IMR-90 (cell line): ENCODE data around the gene KIFAP3. TPM values are rescaled to one million over a fixed set of nuclear protein-coding genes. Genes with fewer than 3 reads are reported as not detected.

Experiments used
- ATAC-seq: fragments of 200-7000 bp; cut with Tn5 transposase; 2 replicates; pipeline ENCODE4 v1.9.1; 2020; ENCODE audit warnings: low read depth, mild to moderate bottlenecking, moderate library complexity
- BruUV-seq: library from RNA; stranded (reverse); fragments of 400-500 nt; replicated peaks from 2 replicates; lab custom pipeline; 2021; lab: Mats Ljungman, UMichigan
- CTCF ChIA-PET: fragments of 300-600 bp; formaldehyde crosslinking; extraction: SDS; loops from one replicate; lab custom pipeline; 2021; ENCODE audit warnings: antibody characterized with exemption; lab: Yijun Ruan, JAX
- POLR2A ChIA-PET: fragments of 300-600 bp; sonication (Branson Sonifier 250); formaldehyde crosslinking; loops from one replicate; lab custom pipeline; 2022; ENCODE audit warnings: antibody characterized with exemption; ENCODE audit not compliant: unreplicated experiment; lab: Charles Lee
- DNase-seq: peaks from one replicate; pipeline ENCODE4 v3.0.0; 2013
- H2AFZ ChIP-seq: replicated peaks from 2 replicates; pipeline ENCODE3; 2013; ENCODE audit warnings: low read length, mild to moderate bottlenecking; ENCODE audit not compliant: poor library complexity
- H2AK5ac ChIP-seq: 2 replicates; pipeline ENCODE4 v1.6.1; 2013; ENCODE audit warnings: low read depth, low read length, inconsistent platforms
- H2AK9ac ChIP-seq: replicated peaks from 2 replicates; pipeline ENCODE3; 2013; ENCODE audit warnings: mild to moderate bottlenecking, low read depth, low read length, moderate library complexity; ENCODE audit not compliant: poor library complexity
- H2BK120ac ChIP-seq: 2 replicates; pipeline ENCODE4 v1.6.1; 2013; ENCODE audit warnings: low read depth, low read length, inconsistent platforms
- H2BK15ac ChIP-seq: 3 replicates; pipeline ENCODE4 v1.6.1; 2013; ENCODE audit warnings: low read depth, low read length, inconsistent platforms
- H2BK20ac ChIP-seq: 2 replicates; pipeline ENCODE4 v1.6.1; 2013; ENCODE audit warnings: low read depth, mild to moderate bottlenecking, inconsistent platforms, low read length, moderate library complexity
- H2BK5ac ChIP-seq: 2 replicates; pipeline ENCODE4 v1.6.1; 2013; ENCODE audit warnings: mild to moderate bottlenecking, low read depth, low read length, inconsistent platforms; ENCODE audit not compliant: poor library complexity, severe bottlenecking
- H3K14ac ChIP-seq: replicated peaks from 2 replicates; pipeline ENCODE4 v1.6.1; 2013; ENCODE audit warnings: low read depth, low read length, inconsistent platforms
- H3K18ac ChIP-seq: 2 replicates; pipeline ENCODE4 v1.6.1; 2013; ENCODE audit warnings: low read depth, low read length, control low read depth
- H3K23ac ChIP-seq: 2 replicates; pipeline ENCODE4 v1.6.1; 2013; ENCODE audit warnings: low read depth, low read length, inconsistent platforms
- H3K27ac ChIP-seq: 2 replicates; pipeline ENCODE4 v1.5.1; 2013; ENCODE audit warnings: mild to moderate bottlenecking, control low read depth, low read length; ENCODE audit not compliant: insufficient read depth
- H3K27me3 ChIP-seq: 2 replicates; pipeline ENCODE4 v1.6.1; 2013; ENCODE audit warnings: low read length; ENCODE audit not compliant: control insufficient read depth, insufficient read depth
- H3K36me3 ChIP-seq: 2 replicates; pipeline ENCODE4 v1.6.1; 2013; ENCODE audit warnings: low read length, mixed read lengths; ENCODE audit not compliant: control insufficient read depth, insufficient read depth
- H3K4ac ChIP-seq: 2 replicates; pipeline ENCODE4 v1.6.1; 2013; ENCODE audit warnings: low read depth, low read length, inconsistent platforms
- H3K4me1 ChIP-seq: 2 replicates; pipeline ENCODE4 v1.6.1; 2013; ENCODE audit warnings: low read length, mixed read lengths; ENCODE audit not compliant: control insufficient read depth, insufficient read depth
- H3K4me2 ChIP-seq: 2 replicates; pipeline ENCODE4 v1.6.1; 2013; ENCODE audit warnings: low read depth, mild to moderate bottlenecking, control low read depth, low read length, moderate library complexity
- H3K4me3 ChIP-seq: 2 replicates; pipeline ENCODE4 v1.5.1; 2013; ENCODE audit warnings: low read depth, mild to moderate bottlenecking, control low read depth, low read length, moderate library complexity; ENCODE audit not compliant: insufficient read depth
- H3K56ac ChIP-seq: 2 replicates; pipeline ENCODE4 v1.6.1; 2013; ENCODE audit warnings: low read length, inconsistent platforms; ENCODE audit not compliant: insufficient read depth; ENCODE audit errors: extremely low read depth
- H3K79me1 ChIP-seq, 2 experiments: 2 replicates each; pipeline ENCODE4 v1.6.1; 2013; ENCODE audit warnings: low read length in 2 of 2, inconsistent platforms in 1 of 2, low read depth in 1 of 2
- H3K9ac ChIP-seq: 2 replicates; pipeline ENCODE4 v1.6.1; 2013; ENCODE audit warnings: low read depth, low read length, control low read depth
- H3K9me1 ChIP-seq: 2 replicates; pipeline ENCODE4 v1.6.1; 2013; ENCODE audit warnings: low read length, inconsistent platforms; ENCODE audit not compliant: insufficient read depth
- H3K9me3 ChIP-seq: 2 replicates; pipeline ENCODE4 v1.6.1; 2013; ENCODE audit warnings: low read length; ENCODE audit not compliant: control insufficient read depth, insufficient read depth
- H4K20me1 ChIP-seq: 2 replicates; pipeline ENCODE4 v1.6.1; 2013; ENCODE audit warnings: low read length, inconsistent platforms; ENCODE audit not compliant: insufficient read depth
- H4K5ac ChIP-seq: 2 replicates; pipeline ENCODE4 v1.6.1; 2013; ENCODE audit warnings: mild to moderate bottlenecking, low read depth, low read length, control low read depth
- H4K8ac ChIP-seq, 2 experiments: 2 replicates each; pipeline ENCODE4 v1.6.1; 2013; ENCODE audit warnings: low read depth in 2 of 2, low read length in 2 of 2, control low read depth in 1 of 2, inconsistent platforms in 1 of 2
- H4K91ac ChIP-seq: 2 replicates; pipeline ENCODE4 v1.6.1; 2013; ENCODE audit warnings: low read depth, low read length, inconsistent platforms; ENCODE audit not compliant: insufficient read depth
- BHLHE40 ChIP-seq: fragments of 150-350 bp; IDR thresholded peaks from 2 replicates; pipeline ENCODE4 v1.6.1; 2016; ENCODE audit warnings: mild to moderate bottlenecking, low read depth, low read length
- CEBPB ChIP-seq: IDR thresholded peaks from 2 replicates; pipeline ENCODE4 v1.6.1; 2012; ENCODE audit warnings: low read depth, low read length, improper control_type of control experiment
- ELK1 ChIP-seq: fragments of 150-350 bp; IDR thresholded peaks from 2 replicates; pipeline ENCODE4 v1.6.1; 2016; ENCODE audit warnings: low read depth, mild to moderate bottlenecking, low read length, moderate library complexity, borderline replicate concordance
- FOS ChIP-seq: fragments of 150-350 bp; IDR thresholded peaks from 2 replicates; pipeline ENCODE4 v1.6.1; 2016; ENCODE audit warnings: low read depth, low read length
- RCOR1 ChIP-seq: IDR thresholded peaks from 2 replicates; pipeline ENCODE4 v1.6.1; 2012; ENCODE audit warnings: mild to moderate bottlenecking, low read length, improper control_type of control experiment; ENCODE audit not compliant: insufficient replicate concordance
- SMC3 ChIP-seq: fragments of 150-350 bp; IDR thresholded peaks from 2 replicates; pipeline ENCODE4 v1.6.1; 2016; ENCODE audit warnings: low read depth, mild to moderate bottlenecking, antibody characterized with exemption, low read length, moderate library complexity
- USF2 ChIP-seq: fragments of 150-350 bp; IDR thresholded peaks from 2 replicates; pipeline ENCODE4 v1.6.1; 2017; ENCODE audit warnings: mild to moderate bottlenecking, antibody characterized with exemption, low read length, low read depth
- WGBS, 2 experiments: methylation state at CpG; one replicate each; pipeline versions ENCODE4 v1.1.5 to v1.1.7; 2013; ENCODE audit warnings: missing lambda C conversion rate in 2 of 2; ENCODE audit not compliant: insufficient read length in 1 of 2; ENCODE audit errors: extremely low coverage in 2 of 2; 5-methylcytosine and 5-hydroxymethylcytosine counted together
- dilution Hi-C: fragments of 300-500 bp; cut with HindIII; formaldehyde crosslinking; loops from one replicate; pipeline ENCODE4 v1.14.3; 2018; ENCODE audit warnings: low sequenced_read_pairs; ENCODE audit not compliant: unreplicated experiment
- in situ Hi-C: fragments of 300-500 bp; cut with MboI; formaldehyde crosslinking; loops from 3 replicates; pipeline ENCODE4 v1.14.3; 2019; ENCODE audit warnings: low sequenced_read_pairs, inconsistent platforms, mixed read lengths
- intact Hi-C: fragments of 100-400 bp; cut with micrococcal nuclease; formaldehyde crosslinking; loops from 2 replicates; pipeline ENCODE4 v1.10.0; 2022
- polyA plus RNA-seq, 3 experiments: library from polyadenylated mRNA; depleted of rRNA; stranded (reverse); fragments of >200 nt; gene quantifications; 2 replicates each; pipeline ENCODE4 v1.2.3, GENCODE V29; 2012; ENCODE audit warnings: low replicate concordance in 1 of 3
- total RNA-seq: library from RNA; depleted of rRNA; stranded (reverse); fragments of >200 nt; gene quantifications from 2 replicates; pipeline ENCODE4 v1.2.3, GENCODE V29; 2012

Gene KIFAP3
- total and polyA plus RNA-seq, 2 of the 4 experiments (the other 2 are of a cell fraction) = 10.5 to 10.9 TPM

DNA sequence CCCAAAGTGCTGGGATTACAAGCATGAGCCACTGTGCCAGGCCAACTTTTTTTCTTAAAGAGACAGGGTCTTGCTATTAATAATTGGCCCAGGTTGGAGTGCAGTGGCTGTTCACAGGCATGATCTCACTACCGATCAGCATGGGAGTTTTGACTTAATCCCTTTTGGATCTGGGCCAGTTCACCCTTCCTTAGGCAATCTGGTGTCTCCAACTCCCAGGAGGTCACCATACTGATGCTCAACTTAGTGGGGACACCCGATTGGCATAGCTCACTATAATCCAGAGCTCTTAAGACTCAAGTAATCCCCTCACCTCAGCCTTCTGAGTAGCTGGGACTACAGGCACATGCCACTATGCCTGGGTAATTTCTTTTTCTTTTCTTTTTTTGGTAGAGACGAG lies 116.6 kb downstream of the KIFAP3 start:
- H3K18ac ChIP-seq = no peak overlapping the region
- no peak overlapping the region for H4K8ac ChIP-seq
- intact Hi-C loops (no loop called here), in situ Hi-C loops (no loop called here), dilution Hi-C loops (no loop called here)
- H4K20me1 ChIP-seq = no peaks in the 10 kb centered on the region
- no peak overlapping the region for H3K4me2 ChIP-seq
- no peaks in the 10 kb centered on the region for H3K27me3 ChIP-seq
- WGBS, 2 experiments = no CpG with 5 or more reads among the region's 3 CpGs
- CTCF ChIA-PET = interaction anchor here (0.6 kb wide), 1 partner anchor 573 kb away, joined by 9 read pairs; no protein-coding TSS in a partner anchor
- H3K23ac ChIP-seq = no peak overlapping the region
- no peak overlapping the region for H3K14ac ChIP-seq
- H4K91ac ChIP-seq = no peak overlapping the region
- no peak overlapping the region for H2BK5ac ChIP-seq
- H3K9me3 ChIP-seq = no peaks in the 10 kb centered on the region
- H3K4me3 ChIP-seq = no peak overlapping the region
- no peak overlapping the region for H2AFZ ChIP-seq
- H3K36me3 ChIP-seq = no peaks in the 10 kb centered on the region
- no peak overlapping the region for H3K4ac ChIP-seq
- POLR2A ChIA-PET = no interaction called here
- H2BK120ac ChIP-seq = no peak overlapping the region
- BruUV-seq = no TSS peak
- H3K79me1 ChIP-seq = no peaks in the 10 kb centered on the region
- no peak overlapping the region for H4K5ac ChIP-seq
- TF ChIP-seq ELK1 (no peak), RCOR1 (no peak), CEBPB (no peak), BHLHE40 (no peak), SMC3 (no peak), FOS (no peak), USF2 (no peak)
- no peaks in the 10 kb centered on the region for H3K9me1 ChIP-seq
- no peak overlapping the region for H3K27ac ChIP-seq
- no peak overlapping the region for H3K9ac ChIP-seq
- H2BK15ac ChIP-seq = no peak overlapping the region
- H3K4me1 ChIP-seq = no peaks in the 10 kb centered on the region
- no peak overlapping the region for H2BK20ac ChIP-seq
- ATAC-seq (no peak), DNase-seq (no peak)
- H2AK9ac ChIP-seq = no peak overlapping the region
- no peak overlapping the region for H3K56ac ChIP-seq
- no peak overlapping the region for H2AK5ac ChIP-seq
